Naive thymus-derived CD8-positive, alpha-beta T cell (primary cell): ENCODE results near the gene FAM24B. TPM values are rescaled to one million over a fixed set of nuclear protein-coding genes. Genes with fewer than 3 reads are reported as not detected.

Experiments used
- ATAC-seq, 2 donors: fragments of 150-1000 bp; cut with Tn5 transposase in 1 of 2; sonication (Bioruptor Pico), chemical (Tn5 transposase) in 1 of 2; 1 replicate in 1 of 2; 2 replicates in 1 of 2; pipeline ENCODE4 v1.10.0; 2021; ENCODE audit warnings: mild to moderate bottlenecking in 2 of 2, moderate library complexity in 2 of 2
- POLR2A ChIA-PET: fragments of 350-600 bp; sonication (Branson Sonifier 250); formaldehyde crosslinking; loops from one replicate; lab custom pipeline; 2021; ENCODE audit warnings: antibody characterized with exemption; lab: Charles Lee
- DNase-seq, 10 donors: peaks; one replicate each; pipeline versions ENCODE4 v3.0.0 to v3.0.0-alpha.2; 2020 to 2022
- H3K27ac Mint-ChIP-seq, 10 donors: one replicate each; pipeline ENCODE4 v1.8.0; 2020 to 2022; ENCODE audit warnings: mild to moderate bottlenecking in 10 of 10, mixed read lengths in 10 of 10, moderate library complexity in 4 of 10, inconsistent platforms in 1 of 10
- H3K27me3 Mint-ChIP-seq, 5 donors: one replicate each; pipeline ENCODE4 v1.8.0; 2021 to 2022; ENCODE audit warnings: mixed read lengths in 5 of 5
- H3K36me3 Mint-ChIP-seq, 3 donors: one replicate each; pipeline ENCODE4 v1.8.0; 2020 to 2022; ENCODE audit warnings: mixed read lengths in 3 of 3, mild to moderate bottlenecking in 2 of 3, inconsistent platforms in 1 of 3
- H3K4me1 Mint-ChIP-seq, 4 donors: one replicate each; pipeline ENCODE4 v1.8.0; 2021 to 2022; ENCODE audit warnings: mixed read lengths in 4 of 4
- H3K4me3 Mint-ChIP-seq, 10 donors: one replicate each; pipeline ENCODE4 v1.8.0; 2020 to 2022; ENCODE audit warnings: mild to moderate bottlenecking in 10 of 10, mixed read lengths in 10 of 10, moderate library complexity in 6 of 10, inconsistent platforms in 1 of 10
- H3K9me3 Mint-ChIP-seq, 9 donors: one replicate each; pipeline ENCODE4 v1.8.0; 2020 to 2022; ENCODE audit warnings: mixed read lengths in 9 of 9, mild to moderate bottlenecking in 3 of 9, inconsistent platforms in 1 of 9, moderate library complexity in 1 of 9
- polyA plus RNA-seq, 3 donors: library from polyadenylated mRNA; unstranded; fragments of 300-500 nt; fragmentation: Illumina TruSeq; gene quantifications; one replicate each; pipeline ENCODE4 v1.2.3, GENCODE V29; 2021
- total RNA-seq, 8 experiments: library from RNA in 2 of 8; stranded (reverse) in 2 of 8; gene quantifications; one replicate each; pipeline ENCODE4 v1.2.3 and lab custom pipeline; 2021 to 2026

FAM24B gene
- total and polyA plus RNA-seq, 5 experiments from 2014 or later: 3.5 to 18.5 (median 7.9) TPM

DNA sequence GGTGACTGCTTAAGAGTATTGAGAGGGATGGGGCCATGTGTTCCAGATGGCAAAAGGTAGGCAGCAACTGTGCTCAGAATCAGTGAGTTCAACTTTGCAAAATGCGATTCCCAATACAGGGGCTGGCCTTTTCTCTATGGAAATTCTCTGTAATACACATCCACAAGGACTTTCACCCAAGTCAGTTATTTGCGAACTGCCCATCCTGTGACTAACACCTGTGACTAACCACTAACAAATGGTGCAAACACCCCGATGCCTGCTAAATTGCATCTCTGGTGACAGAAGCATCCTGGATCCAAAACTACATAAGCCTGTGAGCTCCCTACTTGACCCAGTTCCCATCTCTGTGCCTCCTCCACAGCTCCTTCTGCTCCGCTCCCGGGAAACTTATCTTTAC, 24.7 kb downstream of the FAM24B start:
- Mint-ChIP-seq H3K4me3 (no peak overlapping the region), H3K4me1 (peaks cover 0 to 19% (median 9%) of the 10 kb centered on the region in 4 donors), H3K9me3 (peaks cover 0 to 2% (median 0%) of the 10 kb centered on the region in 9 donors), H3K36me3 (peaks cover 9 to 65% (median 62%) of the 10 kb centered on the region in 3 donors), H3K27me3 (no peaks in the 10 kb centered on the region), H3K27ac (peak overlapping the region in 1 of 10 donors; percentile 38)
- ATAC-seq (no peak), DNase-seq (no peak)
- POLR2A ChIA-PET: no interaction called here

DNA sequence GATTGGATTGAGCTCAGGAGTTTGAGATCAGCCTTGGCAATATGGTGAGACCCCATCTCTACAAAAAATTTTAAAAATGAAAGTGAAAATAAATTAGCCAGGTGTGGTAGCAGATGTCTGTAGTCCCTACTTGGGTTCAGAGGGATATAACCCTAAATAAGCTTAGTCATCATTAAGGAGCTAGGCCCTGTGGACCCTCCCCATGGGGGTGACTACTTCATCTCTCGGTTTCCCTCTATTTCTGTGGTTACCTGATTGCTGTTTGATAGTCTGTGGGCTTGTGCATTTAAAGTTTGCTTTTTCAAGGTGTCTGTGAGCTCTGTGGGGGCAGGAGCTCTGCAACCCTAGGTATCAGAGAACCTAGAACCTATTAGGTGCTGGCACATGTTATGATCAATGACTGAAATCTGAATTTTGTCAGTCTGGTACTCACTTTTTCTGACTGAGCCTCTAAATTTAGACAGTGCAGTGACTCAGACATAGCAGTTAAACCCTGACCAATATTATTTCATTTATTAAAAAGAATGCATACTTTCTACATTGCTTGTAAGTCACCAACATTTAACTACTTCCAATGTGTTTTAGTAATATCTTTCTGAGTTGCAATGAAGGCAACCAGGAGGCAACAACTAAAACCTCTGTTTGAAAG, 25.6 kb downstream of the FAM24B start:
- peaks cover 9 to 63% (median 57%) of the 10 kb centered on the region in 3 donors for H3K36me3 Mint-ChIP-seq
- POLR2A ChIA-PET: no interaction called here
- peak overlapping the region in 2 of 10 donors; percentile 8 to 25 for H3K27ac Mint-ChIP-seq

DNA sequence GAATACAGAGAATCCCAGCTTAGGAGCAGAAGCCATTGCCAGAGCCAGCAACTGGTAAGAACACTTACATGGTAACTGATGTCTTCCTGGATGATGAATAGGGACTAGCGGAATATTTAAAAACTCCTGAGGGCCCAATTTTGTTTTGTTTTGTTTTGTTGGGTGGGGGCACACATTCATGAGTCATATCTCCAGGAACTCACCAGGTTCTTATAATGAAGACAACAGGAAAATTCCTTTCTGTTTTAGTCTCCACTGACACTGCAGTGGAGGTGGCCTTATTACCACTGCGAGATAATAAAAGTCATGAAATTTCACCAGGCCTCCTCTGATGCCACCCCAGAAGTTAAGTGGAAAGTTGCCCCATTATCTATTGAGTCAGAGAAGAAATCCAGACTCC, 27.1 kb downstream of the FAM24B start:
- Mint-ChIP-seq H3K27me3 (no peaks in the 10 kb centered on the region), H3K4me3 (no peak overlapping the region), H3K27ac (no peak overlapping the region), H3K9me3 (no peaks in the 10 kb centered on the region), H3K4me1 (peaks cover 6 to 19% (median 11%) of the 10 kb centered on the region in 4 donors), H3K36me3 (peaks cover 9 to 71% (median 48%) of the 10 kb centered on the region in 3 donors)
- DNase-seq (no peak), ATAC-seq (no peak)
- POLR2A ChIA-PET: no interaction called here

More for the DNA sequence above, 25.6 kb downstream of the FAM24B start:
- H3K9me3 Mint-ChIP-seq: peaks cover 0 to 2% (median 0%) of the 10 kb centered on the region in 9 donors
- H3K4me3 Mint-ChIP-seq: no peak overlapping the region
- peaks cover 0 to 19% (median 8%) of the 10 kb centered on the region in 4 donors for H3K4me1 Mint-ChIP-seq
- no peaks in the 10 kb centered on the region for H3K27me3 Mint-ChIP-seq
- ATAC-seq (no peak), DNase-seq (no peak)

DNA sequence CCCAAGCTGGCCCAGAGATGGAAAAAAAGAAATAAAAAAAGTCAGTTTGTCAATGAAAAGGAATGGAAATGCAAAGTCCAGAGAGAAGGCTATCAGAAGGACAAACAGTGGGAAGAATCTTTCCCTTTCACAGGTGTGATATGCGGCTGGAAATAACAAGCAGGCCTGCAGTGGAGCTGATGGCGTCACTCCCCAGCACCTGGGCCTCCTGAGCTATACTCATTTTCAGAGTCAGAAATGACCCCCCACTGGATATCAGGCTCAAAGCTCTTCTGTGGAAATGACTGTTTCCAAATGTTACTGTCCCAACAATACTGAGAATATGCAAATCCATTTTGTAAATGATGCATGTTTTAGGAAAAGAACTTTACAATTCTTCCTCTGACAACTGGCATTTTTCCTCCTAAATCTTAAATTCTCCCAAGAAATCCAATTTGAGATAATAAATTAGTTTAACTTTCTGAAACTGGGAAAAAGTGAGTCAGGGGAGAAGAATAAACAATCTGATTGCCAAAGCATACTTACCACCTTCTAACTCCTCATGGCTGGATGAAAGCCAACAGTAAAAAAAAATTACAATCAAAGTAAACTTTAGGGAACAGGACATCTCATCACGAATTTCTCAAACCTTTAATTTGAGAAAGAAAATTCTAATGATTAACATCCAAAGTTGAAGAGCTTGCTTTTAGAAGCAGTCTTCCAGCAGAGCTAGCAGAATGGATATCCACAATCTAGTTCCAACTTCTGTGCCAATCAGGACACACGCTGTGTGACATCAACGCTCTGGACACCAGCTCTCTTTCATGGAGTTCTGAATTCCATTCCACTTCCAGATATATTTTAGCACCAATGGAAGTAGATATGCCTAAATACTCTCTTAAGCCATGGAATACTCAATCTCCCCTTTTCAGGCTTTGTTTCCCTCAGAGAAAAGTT, 28.4 kb downstream of the FAM24B start:
- H3K4me3 Mint-ChIP-seq: no peak overlapping the region
- DNase-seq: no peak
- peaks cover 6 to 22% (median 12%) of the 10 kb centered on the region in 4 donors for H3K4me1 Mint-ChIP-seq
- H3K36me3 Mint-ChIP-seq: peaks cover 17 to 74% (median 59%) of the 10 kb centered on the region in 3 donors
- POLR2A ChIA-PET: no interaction called here
- no peaks in the 10 kb centered on the region for H3K27me3 Mint-ChIP-seq
- no peak overlapping the region for H3K27ac Mint-ChIP-seq
- no peak for ATAC-seq
- peaks cover 0 to 5% (median 0%) of the 10 kb centered on the region in 9 donors for H3K9me3 Mint-ChIP-seq

DNA sequence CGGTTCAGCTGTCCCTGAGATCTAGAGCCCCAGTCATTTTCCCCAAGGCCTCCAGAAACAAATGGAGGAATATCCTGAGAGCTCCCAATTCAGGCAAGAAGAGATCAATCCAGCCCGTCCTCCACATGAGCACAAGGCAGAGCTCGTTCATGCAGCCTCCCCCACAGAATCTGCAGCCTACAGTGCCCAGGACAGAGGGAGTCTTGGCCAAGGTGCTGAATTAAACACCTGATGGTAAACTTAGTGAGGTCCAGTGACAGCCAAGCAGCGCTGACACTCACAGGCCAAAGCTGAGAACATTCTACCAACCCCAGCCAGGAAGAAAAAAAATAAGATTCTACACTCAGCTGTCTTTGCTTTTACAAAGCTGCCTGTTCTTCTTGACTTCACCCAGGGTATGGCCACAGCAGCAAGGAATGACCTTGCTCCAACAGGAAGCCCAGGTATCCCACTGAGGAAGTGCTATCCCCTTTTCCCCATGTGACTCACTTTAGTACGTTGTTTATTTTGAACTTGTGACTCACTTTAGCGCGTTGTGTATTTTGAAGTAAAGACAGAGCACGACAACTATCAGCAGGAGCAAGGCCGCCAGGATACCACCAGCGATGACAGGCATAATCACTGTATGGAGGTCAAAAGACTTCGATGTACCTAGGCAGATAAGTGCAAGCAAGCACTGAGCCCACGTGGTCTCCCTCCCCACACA, 29.3 kb downstream of the FAM24B start:
- H3K4me1 Mint-ChIP-seq: peaks cover 6 to 16% (median 9%) of the 10 kb centered on the region in 4 donors
- H3K4me3 Mint-ChIP-seq: peak overlapping the region in 1 of 10 donors; percentile 20
- peaks cover 22 to 71% (median 60%) of the 10 kb centered on the region in 3 donors for H3K36me3 Mint-ChIP-seq
- ATAC-seq (no peak), DNase-seq (no peak)
- peak overlapping the region in 1 of 10 donors; percentile 5 for H3K27ac Mint-ChIP-seq
- POLR2A ChIA-PET: no interaction called here
- H3K27me3 Mint-ChIP-seq: no peaks in the 10 kb centered on the region
- H3K9me3 Mint-ChIP-seq: peaks cover 0 to 5% (median 0%) of the 10 kb centered on the region in 9 donors

DNA sequence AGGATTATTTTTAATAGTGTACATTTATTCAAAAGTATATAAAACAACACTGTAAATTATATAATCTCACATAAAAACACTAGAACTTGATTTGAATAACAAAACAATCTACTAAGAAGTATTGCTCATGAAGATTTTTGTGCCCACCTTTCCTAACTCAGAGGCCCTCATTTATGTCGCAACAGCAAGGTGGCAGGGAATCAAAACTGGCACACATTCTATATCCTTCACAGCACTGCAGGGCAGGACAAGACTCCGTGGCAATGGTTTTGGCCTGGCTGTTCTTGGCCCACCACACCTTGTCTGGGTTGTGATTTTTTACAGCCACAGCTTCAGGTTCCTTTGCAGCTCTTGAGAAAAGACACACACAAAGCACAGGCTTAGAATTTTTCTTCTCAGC, 30.3 kb downstream of the FAM24B start:
- Mint-ChIP-seq H3K4me1 (peaks cover 4 to 11% (median 7%) of the 10 kb centered on the region in 4 donors), H3K27ac (no peak overlapping the region), H3K4me3 (no peak overlapping the region), H3K9me3 (peaks cover 0 to 5% (median 0%) of the 10 kb centered on the region in 9 donors), H3K36me3 (peaks cover 22 to 66% (median 57%) of the 10 kb centered on the region in 3 donors), H3K27me3 (no peaks in the 10 kb centered on the region)
- DNase-seq (no peak), ATAC-seq (no peak)
- POLR2A ChIA-PET: no interaction called here

DNA sequence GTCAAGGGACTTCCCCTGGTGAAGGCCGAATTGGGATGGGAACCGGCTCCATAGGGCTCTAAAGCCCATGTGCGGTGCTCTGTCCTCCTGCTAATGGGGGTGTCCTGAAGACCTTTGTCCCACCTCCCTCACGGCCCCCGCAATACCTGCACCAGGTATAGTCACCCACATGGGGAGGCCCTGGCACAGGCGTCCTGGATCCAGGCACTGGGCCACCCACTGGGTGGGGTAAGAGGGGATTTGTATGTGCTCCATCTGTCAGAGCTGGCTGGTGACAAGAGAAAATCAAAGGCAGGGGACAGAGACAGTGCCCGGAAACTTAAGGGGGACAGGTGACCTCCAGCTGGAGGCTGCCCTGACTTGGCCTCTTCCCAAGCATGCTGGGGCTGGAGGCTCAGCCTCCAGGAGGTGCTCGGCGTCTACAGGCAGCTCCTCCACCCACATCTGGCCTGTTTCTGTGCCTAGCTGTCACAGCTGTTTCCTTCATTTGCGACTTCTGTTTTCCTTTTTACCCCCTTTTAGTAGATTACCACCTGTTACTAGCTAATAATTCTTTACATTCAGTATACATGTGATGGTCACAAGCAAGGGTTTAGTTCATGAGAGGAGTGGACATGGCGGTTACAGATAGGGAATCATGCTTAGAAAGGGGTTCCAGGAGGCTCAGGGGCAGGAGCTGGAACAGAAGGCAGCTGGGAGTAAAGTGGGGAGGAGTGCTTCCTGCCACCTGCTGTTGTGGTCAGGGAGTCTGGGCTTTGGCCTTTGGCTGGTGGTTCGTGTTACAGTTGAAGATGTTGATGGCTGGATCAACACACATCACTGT, 31.4 kb downstream of the FAM24B start:
- Mint-ChIP-seq H3K36me3 (peaks cover 17 to 57% (median 46%) of the 10 kb centered on the region in 3 donors), H3K4me1 (peaks cover 4 to 6% (median 5%) of the 10 kb centered on the region in 4 donors), H3K9me3 (peaks cover 0 to 5% (median 0%) of the 10 kb centered on the region in 9 donors), H3K27me3 (no peaks in the 10 kb centered on the region), H3K27ac (no peak overlapping the region), H3K4me3 (no peak overlapping the region)
- ATAC-seq: no peak
- POLR2A ChIA-PET: no interaction called here
- peak in 1 of 10 donors; percentile 65 for DNase-seq

DNA sequence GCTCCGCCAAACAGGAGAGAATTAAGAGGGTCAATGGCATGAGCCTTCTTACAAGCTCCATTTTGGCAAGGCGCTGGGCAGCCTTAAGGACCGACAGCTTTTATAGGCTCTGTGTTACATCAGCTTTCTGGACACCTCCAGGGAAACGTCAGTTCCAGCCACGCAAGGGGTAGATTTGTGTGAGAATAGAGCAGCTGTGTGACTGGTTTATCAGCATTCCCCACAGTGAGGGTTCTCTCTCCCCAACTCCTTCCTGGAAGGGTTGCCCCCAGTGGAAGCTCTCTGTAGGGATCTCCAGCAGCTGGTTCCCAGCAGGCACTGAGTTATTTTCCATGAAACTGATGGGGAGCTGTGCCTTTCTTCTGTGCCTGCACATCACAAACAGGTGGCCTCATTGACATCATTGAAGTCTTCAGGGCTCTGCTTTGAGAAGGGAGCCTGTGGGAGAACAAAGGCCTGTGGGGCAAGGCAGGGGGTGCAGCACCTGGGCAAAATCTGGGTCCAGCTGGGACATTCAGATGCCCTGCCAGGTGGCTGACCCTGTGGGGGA, 33.5 kb downstream of the FAM24B start, which contains the start of gene CUZD1:
CUZD1 (minus strand) TSS at position 75 of the 550 bp plus-strand sequence; CDS start at position 61, 14 bp downstream.
- ATAC-seq (no peak), DNase-seq (no peak)
- Mint-ChIP-seq H3K27ac (peak within 1 kb of the TSS in 1 of 10 donors; percentile 70), H3K36me3 (peaks cover 13 to 43% (median 42%) of the 10 kb centered on the region in 3 donors), H3K4me1 (peaks cover 4 to 6% (median 5%) of the 10 kb centered on the region in 4 donors), H3K9me3 (peaks cover 0 to 9% (median 2%) of the 10 kb centered on the region in 9 donors), H3K4me3 (no peak within 1 kb of the TSS), H3K27me3 (no peaks in the 10 kb centered on the region)
- POLR2A ChIA-PET: no interaction called here

DNA sequence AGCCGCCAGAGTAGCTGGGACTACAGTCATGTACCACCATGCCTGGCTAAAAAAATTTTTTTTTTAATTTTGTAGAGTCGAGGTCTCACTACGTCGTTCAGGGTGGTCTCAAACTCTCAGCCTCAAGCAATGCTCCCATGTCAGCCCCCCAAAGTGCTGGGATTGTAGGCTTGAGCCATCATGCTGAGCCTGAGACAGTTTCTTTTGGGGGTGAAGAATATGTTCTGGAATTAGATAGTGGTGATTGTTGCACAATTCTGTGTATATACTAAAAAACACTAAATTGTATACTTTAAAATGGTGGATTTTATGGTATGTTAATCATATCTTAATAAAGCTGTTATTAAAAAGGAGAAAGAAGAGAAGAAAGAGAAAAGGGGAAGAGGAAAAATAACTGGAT, 35.2 kb downstream of the FAM24B start:
- no peak overlapping the region for H3K4me3 Mint-ChIP-seq
- H3K27me3 Mint-ChIP-seq: no peaks in the 10 kb centered on the region
- peaks cover 19 to 40% (median 33%) of the 10 kb centered on the region in 3 donors for H3K36me3 Mint-ChIP-seq
- ATAC-seq (no peak), DNase-seq (no peak)
- H3K27ac Mint-ChIP-seq: no peak overlapping the region
- POLR2A ChIA-PET: no interaction called here
- H3K4me1 Mint-ChIP-seq: peaks cover 4 to 7% (median 5%) of the 10 kb centered on the region in 4 donors
- H3K9me3 Mint-ChIP-seq: peaks cover 0 to 9% (median 2%) of the 10 kb centered on the region in 9 donors

DNA sequence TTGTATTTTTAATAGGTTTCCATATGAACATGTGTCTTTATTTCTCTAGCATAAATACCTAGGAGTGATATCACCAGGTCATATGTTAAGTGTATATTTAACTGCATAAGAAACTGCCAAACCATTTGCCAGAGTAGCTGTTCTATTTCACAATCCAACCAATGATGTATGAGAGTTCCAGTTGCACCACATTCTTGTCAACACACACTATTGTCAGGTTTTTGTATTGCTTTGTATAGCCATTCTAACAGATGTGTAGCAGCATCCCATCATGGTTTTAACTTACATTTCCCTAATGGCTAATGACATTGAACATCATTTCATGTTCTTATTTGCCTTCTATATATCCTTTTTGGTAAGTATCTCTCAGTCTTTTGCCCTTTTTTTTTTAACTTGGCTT, 37.8 kb downstream of the FAM24B start:
- H3K27me3 Mint-ChIP-seq: no peaks in the 10 kb centered on the region
- no peak overlapping the region for H3K27ac Mint-ChIP-seq
- ATAC-seq (no peak), DNase-seq (no peak)
- POLR2A ChIA-PET: no interaction called here
- peaks cover 24 to 54% (median 44%) of the 10 kb centered on the region in 3 donors for H3K36me3 Mint-ChIP-seq
- H3K9me3 Mint-ChIP-seq: peaks cover 0 to 8% (median 2%) of the 10 kb centered on the region in 9 donors
- H3K4me1 Mint-ChIP-seq: peaks cover 0 to 2% (median under 1%) of the 10 kb centered on the region in 4 donors
- no peak overlapping the region for H3K4me3 Mint-ChIP-seq

DNA sequence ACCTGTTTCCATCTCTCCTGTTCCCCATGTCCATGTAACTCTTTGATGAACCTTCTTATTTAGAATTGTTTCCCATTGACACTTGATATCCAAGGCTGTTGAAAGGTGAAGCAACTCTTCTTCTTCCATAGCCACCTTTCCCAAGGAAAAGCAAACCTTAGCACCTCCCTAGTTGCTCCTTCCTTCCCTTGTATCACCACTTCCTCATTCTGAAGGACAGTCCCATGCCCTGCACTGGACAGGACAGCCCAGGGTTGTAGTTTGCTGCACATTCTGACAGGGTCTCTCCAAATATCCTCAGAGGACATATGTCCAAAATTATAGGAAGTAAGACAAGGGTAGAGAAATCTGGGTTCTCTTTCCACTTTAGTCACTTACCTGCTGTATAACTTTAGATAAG, 39.9 kb downstream of the FAM24B start:
- peaks cover 0 to 1% (median 0%) of the 10 kb centered on the region in 4 donors for H3K4me1 Mint-ChIP-seq
- POLR2A ChIA-PET: no interaction called here
- H3K36me3 Mint-ChIP-seq: peaks cover 16 to 57% (median 44%) of the 10 kb centered on the region in 3 donors
- no peak for DNase-seq
- H3K27ac Mint-ChIP-seq: peak overlapping the region in 2 of 10 donors; percentile 11 to 16
- ATAC-seq: no peak
- H3K4me3 Mint-ChIP-seq: no peak overlapping the region
- H3K27me3 Mint-ChIP-seq: no peaks in the 10 kb centered on the region
- H3K9me3 Mint-ChIP-seq: peaks cover 0 to 9% (median 2%) of the 10 kb centered on the region in 9 donors
